Neural progenitor cell (in vitro differentiated cells): ENCODE data around the gene C12orf57.

ENCODE experiments used
- CTCF ChIP-seq: fragments of 200-600 bp; sonication (generic); IDR thresholded peaks from 2 replicates; pipeline ENCODE4 v1.5.1; 2017; ENCODE audit warnings: antibody characterized with exemption, mild to moderate bottlenecking
- EZH2 ChIP-seq: fragments of 200-600 bp; sonication (generic); IDR thresholded peaks from 2 replicates; pipeline ENCODE4 v1.6.1; 2017; ENCODE audit warnings: antibody characterized with exemption, mild to moderate bottlenecking, moderate library complexity

GRCh38 chr12:6925239-6925539, 18.6 kb upstream of the C12orf57 start:
- TF ChIP-seq CTCF (no peak), EZH2 (no peak)
